Upper lobe of left lung (tissue), 6 donors: ENCODE measurements around the gene MOSMO. TPM values are rescaled to one million over a fixed set of nuclear protein-coding genes. Genes with fewer than 3 reads are reported as not detected.

ENCODE experiments used
- ATAC-seq, 2 donors: fragments of 200-7000 bp; cut with Tn5 transposase; one replicate each; pipeline ENCODE4 v1.9.1; 2022; ENCODE audit warnings: mild to moderate bottlenecking in 2 of 2, moderate library complexity in 2 of 2; ENCODE audit not compliant: low FRiP score in 2 of 2
- DNase-seq, 2 donors: peaks; one replicate each; pipeline ENCODE4 v3.0.0-alpha.2; 2019 to 2020
- H3K27ac ChIP-seq, 4 donors: fragments of 200-600 bp; sonication (generic); one replicate each; pipeline ENCODE4 v1.5.1; 2016 to 2019
- H3K27me3 ChIP-seq, 4 donors: fragments of 200-600 bp; sonication (generic); one replicate each; pipeline ENCODE4 v1.5.1; 2017 to 2019
- H3K36me3 ChIP-seq, 4 donors: fragments of 200-600 bp; sonication (generic); one replicate each; pipeline ENCODE4 v1.5.1; 2016 to 2019
- H3K4me1 ChIP-seq, 4 donors: fragments of 200-600 bp; sonication (generic); one replicate each; pipeline ENCODE4 v1.5.1; 2018 to 2019
- H3K4me3 ChIP-seq, 4 donors: fragments of 200-600 bp; sonication (generic); one replicate each; pipeline ENCODE4 v1.5.1; 2017 to 2019; ENCODE audit warnings: mild to moderate bottlenecking in 2 of 4, moderate library complexity in 1 of 4
- H3K9me3 ChIP-seq, 4 donors: fragments of 200-600 bp; sonication (generic); one replicate each; pipeline ENCODE4 v1.5.1; 2018 to 2019
- EP300 ChIP-seq, 4 donors: sonication (generic); formaldehyde crosslinking; IDR thresholded peaks; one replicate each; pipeline ENCODE4 v1.5.1; 2017; ENCODE audit warnings: antibody characterized with exemption in 4 of 4, control low read depth in 2 of 4
- POLR2A ChIP-seq, 4 donors: fragments of 450-650 bp; IDR thresholded peaks; one replicate each; pipeline ENCODE4 v1.5.1; 2016 to 2017; ENCODE audit warnings: antibody characterized with exemption in 4 of 4, mild to moderate bottlenecking in 2 of 4
- POLR2AphosphoS5 ChIP-seq, 2 donors: sonication (generic); formaldehyde crosslinking; IDR thresholded peaks; one replicate each; pipeline ENCODE4 v1.5.1; 2017; ENCODE audit warnings: antibody characterized with exemption in 2 of 2
- WGBS, 2 donors: methylation state at CpG; one replicate each; pipeline ENCODE4 v1.1.5; 2017 to 2018; 5-methylcytosine and 5-hydroxymethylcytosine counted together
- total RNA-seq, 6 donors: library from RNA; depleted of rRNA in 4 of 6; stranded (reverse); fragments of >200 nt in 4 of 6; gene quantifications; one replicate each; pipeline versions ENCODE4 v1.1.0 to v1.2.1, GENCODE V29; 2016 to 2021
- TF ChIP-seq, protein P1 (sequence below), 6 experiments: fragments of 450-650 bp in 4 of 6; fragments of 200-600 bp in 2 of 6; sonication (generic) in 2 of 6; IDR thresholded peaks; one replicate each; pipeline ENCODE4 v1.5.1; 2016 to 2019; ENCODE audit warnings: antibody characterized with exemption in 6 of 6
- donor health status: DM: no; HTN: no; CAD: no; lungs with moderate emphysema.
- donor health status: DM: no; HTN: yes; CAD: no; lungs with severe emphysema.

MOSMO gene
- total RNA-seq, 6 donors from 2014 or later: 10.8 to 24.6 (median 15.9) TPM

GRCh38 chr16:21964353-21964752 lies 43.6 kb upstream of the MOSMO start:
- H3K9me3 ChIP-seq: no peaks in the 10 kb centered on the region
- no peaks in the 10 kb centered on the region for H3K4me1 ChIP-seq
- no peak for ATAC-seq
- peaks cover 68 to 100% (median 89%) of the 10 kb centered on the region in 4 donors for H3K36me3 ChIP-seq
- DNase-seq: no peak
- no peak overlapping the region for H3K4me3 ChIP-seq
- no peak overlapping the region for H3K27ac ChIP-seq
- H3K27me3 ChIP-seq: no peaks in the 10 kb centered on the region
- WGBS, 2 donors: 92 to 93% methylated on average over 6 of the region's 6 CpGs
- no peak for TF ChIP-seq EP300 (IDR thresholded peaks at IDR 0.05)
- TF ChIP-seq, protein P1, sequence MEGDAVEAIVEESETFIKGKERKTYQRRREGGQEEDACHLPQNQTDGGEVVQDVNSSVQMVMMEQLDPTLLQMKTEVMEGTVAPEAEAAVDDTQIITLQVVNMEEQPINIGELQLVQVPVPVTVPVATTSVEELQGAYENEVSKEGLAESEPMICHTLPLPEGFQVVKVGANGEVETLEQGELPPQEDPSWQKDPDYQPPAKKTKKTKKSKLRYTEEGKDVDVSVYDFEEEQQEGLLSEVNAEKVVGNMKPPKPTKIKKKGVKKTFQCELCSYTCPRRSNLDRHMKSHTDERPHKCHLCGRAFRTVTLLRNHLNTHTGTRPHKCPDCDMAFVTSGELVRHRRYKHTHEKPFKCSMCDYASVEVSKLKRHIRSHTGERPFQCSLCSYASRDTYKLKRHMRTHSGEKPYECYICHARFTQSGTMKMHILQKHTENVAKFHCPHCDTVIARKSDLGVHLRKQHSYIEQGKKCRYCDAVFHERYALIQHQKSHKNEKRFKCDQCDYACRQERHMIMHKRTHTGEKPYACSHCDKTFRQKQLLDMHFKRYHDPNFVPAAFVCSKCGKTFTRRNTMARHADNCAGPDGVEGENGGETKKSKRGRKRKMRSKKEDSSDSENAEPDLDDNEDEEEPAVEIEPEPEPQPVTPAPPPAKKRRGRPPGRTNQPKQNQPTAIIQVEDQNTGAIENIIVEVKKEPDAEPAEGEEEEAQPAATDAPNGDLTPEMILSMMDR (IDR thresholded peaks at IDR 0.05): no peak
- no peak for TF ChIP-seq POLR2A (IDR thresholded peaks at IDR 0.05)
- no peak for TF ChIP-seq POLR2AphosphoS5 (IDR thresholded peaks at IDR 0.05)

DNA sequence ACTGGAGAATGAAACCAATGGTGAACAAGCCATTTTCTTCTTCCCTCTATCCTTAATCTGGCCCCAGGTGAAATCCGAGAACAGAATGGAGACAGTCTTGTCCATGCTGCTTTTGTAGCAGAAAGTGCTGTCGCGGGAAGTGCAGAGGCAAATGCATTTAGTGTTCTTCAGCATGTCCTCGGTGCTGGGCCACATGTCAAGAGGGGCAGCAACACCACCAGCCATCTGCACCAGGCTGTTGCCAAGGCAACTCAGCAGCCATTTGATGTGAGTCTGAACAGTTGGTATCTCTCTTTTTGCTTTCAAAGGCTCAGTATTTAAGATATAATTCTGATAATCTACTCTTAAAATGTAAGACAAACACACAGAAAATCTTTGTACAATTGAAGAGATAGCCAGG lies 36.1 kb upstream of the MOSMO start:
- no peak for ATAC-seq
- Histone ChIP-seq H3K36me3 (peaks cover 68 to 100% (median 89%) of the 10 kb centered on the region in 4 donors), H3K4me1 (no peaks in the 10 kb centered on the region), H3K27me3 (no peaks in the 10 kb centered on the region), H3K9me3 (no peaks in the 10 kb centered on the region), H3K27ac (no peak overlapping the region), H3K4me3 (no peak overlapping the region)
- no peak for TF ChIP-seq EP300 (IDR thresholded peaks at IDR 0.05)
- no peak for TF ChIP-seq POLR2A (IDR thresholded peaks at IDR 0.05)
- TF ChIP-seq POLR2AphosphoS5 (IDR thresholded peaks at IDR 0.05): no peak
- TF ChIP-seq, protein P1 (IDR thresholded peaks at IDR 0.05): no peak
- WGBS, 2 donors: 92 to 97% methylated on average over 4 of the region's 4 CpGs
- DNase-seq: no peak

- no peak for DNase-seq
- no peak for ATAC-seq
- TF ChIP-seq, protein P1 (IDR thresholded peaks at IDR 0.05): no peak
- TF ChIP-seq EP300 (IDR thresholded peaks at IDR 0.05): no peak
- Histone ChIP-seq H3K27ac (no peak overlapping the region), H3K4me1 (no peaks in the 10 kb centered on the region), H3K9me3 (no peaks in the 10 kb centered on the region), H3K4me3 (no peak overlapping the region), H3K27me3 (no peaks in the 10 kb centered on the region), H3K36me3 (peaks cover 72 to 100% (median 88%) of the 10 kb centered on the region in 4 donors)
- WGBS, 2 donors: 88 to 100% methylated on average over 2 of the region's 2 CpGs
These were observed 34.0 kb upstream of the MOSMO start for GRCh38 chr16:21973945-21974344.

DNA sequence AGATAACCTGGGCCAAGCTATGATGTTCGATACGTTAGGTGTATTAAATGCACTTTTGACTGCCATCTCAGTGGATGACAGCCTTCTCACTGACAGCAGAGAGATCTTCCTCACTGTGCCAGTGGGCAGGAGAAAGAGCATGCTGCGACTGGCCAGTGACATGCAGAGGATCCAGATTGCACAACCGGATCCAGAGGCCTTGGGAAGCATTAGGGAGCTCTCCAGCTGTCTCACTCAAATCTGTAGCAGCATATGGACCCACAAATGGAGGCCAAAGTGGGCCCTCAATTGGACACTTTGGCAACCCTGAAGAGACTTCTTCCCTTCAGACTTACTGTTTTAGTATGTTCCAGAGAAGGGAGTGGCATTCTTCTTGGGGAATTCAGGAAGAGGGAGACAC lies 27.9 kb upstream of the MOSMO start:
- Histone ChIP-seq H3K4me1 (no peaks in the 10 kb centered on the region), H3K27me3 (no peaks in the 10 kb centered on the region), H3K4me3 (no peak overlapping the region), H3K36me3 (peaks cover 55 to 97% (median 88%) of the 10 kb centered on the region in 4 donors), H3K27ac (no peak overlapping the region), H3K9me3 (no peaks in the 10 kb centered on the region)
- TF ChIP-seq POLR2AphosphoS5 (IDR thresholded peaks at IDR 0.05) (no peak), EP300 (IDR thresholded peaks at IDR 0.05) (no peak), POLR2A (IDR thresholded peaks at IDR 0.05) (no peak)
- TF ChIP-seq, protein P1 (IDR thresholded peaks at IDR 0.05): no peak
- 85 to 97% methylated on average over 4 of the region's 4 CpGs for WGBS, 2 donors
- DNase-seq (no peak), ATAC-seq (no peak)

- H3K27me3 ChIP-seq: no peaks in the 10 kb centered on the region
- ATAC-seq (no peak), DNase-seq (no peak)
- no peaks in the 10 kb centered on the region for H3K9me3 ChIP-seq
- WGBS, 2 donors: 96 to 98% methylated on average over 5 of the region's 5 CpGs
- H3K4me3 ChIP-seq: no peak overlapping the region
- H3K4me1 ChIP-seq: peaks cover 0 to 8% (median under 1%) of the 10 kb centered on the region in 4 donors
- H3K27ac ChIP-seq: no peak overlapping the region
- H3K36me3 ChIP-seq: peaks cover 40 to 77% (median 70%) of the 10 kb centered on the region in 4 donors
- TF ChIP-seq EP300 (IDR thresholded peaks at IDR 0.05): no peak
- no peak for TF ChIP-seq POLR2AphosphoS5 (IDR thresholded peaks at IDR 0.05)
- TF ChIP-seq POLR2A (IDR thresholded peaks at IDR 0.05): no peak
- TF ChIP-seq, protein P1 (IDR thresholded peaks at IDR 0.05): no peak
These were observed 25.8 kb upstream of the MOSMO start for GRCh38 chr16:21982108-21982507.
